Lung (tissue), 12 donors: ENCODE measurements around the gene COMMD2. TPM values are rescaled to one million over a fixed set of nuclear protein-coding genes. Genes with fewer than 3 reads are reported as not detected.

ENCODE experiments used
- ATAC-seq: fragments of 200-7000 bp; cut with Tn5 transposase; one replicate; pipeline ENCODE4 v1.9.1; 2020; ENCODE audit warnings: moderate number of reproducible peaks; ENCODE audit not compliant: insufficient read depth, low FRiP score
- DNase-seq, 3 donors: peaks; one replicate each; pipeline ENCODE4 v3.0.0-alpha.2; 2013 to 2017
- H3K27ac ChIP-seq, 2 donors: one replicate each; pipeline ENCODE4 v1.5.1; 2013; ENCODE audit warnings: mild to moderate bottlenecking in 2 of 2, moderate library complexity in 2 of 2, control low read depth in 1 of 2, inconsistent platforms in 1 of 2, low read depth in 1 of 2, low read length in 1 of 2
- H3K27me3 ChIP-seq, 3 donors: one replicate each; pipeline ENCODE4 v1.5.1; 2013; ENCODE audit warnings: low read length in 2 of 3; ENCODE audit not compliant: control insufficient read depth in 3 of 3, insufficient read depth in 3 of 3
- H3K36me3 ChIP-seq, 4 donors: one replicate each; pipeline ENCODE4 v1.5.1; 2013; ENCODE audit warnings: low read length in 4 of 4, mild to moderate bottlenecking in 1 of 4, moderate library complexity in 1 of 4; ENCODE audit not compliant: control insufficient read depth in 4 of 4, insufficient read depth in 4 of 4
- H3K4me1 ChIP-seq, 5 donors: one replicate each; pipeline ENCODE4 v1.5.1; 2013; ENCODE audit warnings: low read length in 5 of 5, mild to moderate bottlenecking in 2 of 5, moderate library complexity in 1 of 5; ENCODE audit not compliant: control insufficient read depth in 5 of 5, insufficient read depth in 5 of 5
- H3K4me3 ChIP-seq: one replicate; pipeline ENCODE4 v1.5.1; 2013; ENCODE audit warnings: mild to moderate bottlenecking, control low read depth, moderate library complexity
- H3K9ac ChIP-seq, 2 donors: one replicate each; pipeline ENCODE4 v1.5.1; 2013; ENCODE audit warnings: low read length in 2 of 2, control low read depth in 1 of 2; ENCODE audit not compliant: insufficient read depth in 1 of 2
- H3K9me3 ChIP-seq, 4 donors: one replicate each; pipeline ENCODE4 v1.5.1; 2013; ENCODE audit warnings: low read length in 3 of 4, mild to moderate bottlenecking in 1 of 4, moderate library complexity in 1 of 4; ENCODE audit not compliant: control insufficient read depth in 4 of 4, insufficient read depth in 3 of 4
- CTCF ChIP-seq: IDR thresholded peaks from 2 replicates; pipeline ENCODE4 v1.5.1; 2012; ENCODE audit warnings: mild to moderate bottlenecking; ENCODE audit errors: control extremely low read depth, extremely low read depth
- WGBS, 2 donors: extraction: QIAGEN DNeasy Blood & Tissue Kit; methylation state at CpG; one replicate each; pipeline ENCODE4 v1.1.7; 2013; 5-methylcytosine and 5-hydroxymethylcytosine counted together
- polyA plus RNA-seq, 2 donors: library from polyadenylated mRNA; stranded (reverse); fragments of 200-250 nt; gene quantifications; one replicate each; pipeline ENCODE4 v1.2.1, GENCODE V29; 2013
- total RNA-seq, 2 donors: library from RNA; depleted of rRNA in 1 of 2; stranded (reverse); fragments of >200 nt in 1 of 2; gene quantifications; one replicate each; pipeline ENCODE4 v1.2.1, GENCODE V29; 2014 to 2021
- donor health status: control.
- donor health status: control.
- donor health status: Bipolar disorder and iron deficiency.
- donor health status: healthy.
- donor health status: DM: yes; HTN: yes; CAD: no.

The COMMD2 gene
- total and polyA plus RNA-seq, 4 donors, result 10.1 to 72.4 (median 29.6) TPM

GRCh38 chr3:149713730-149714654 is 38.3 kb downstream of the COMMD2 start:
- Histone ChIP-seq H3K27ac (no peak overlapping the region), H3K27me3 (no peaks in the 10 kb centered on the region), H3K9me3 (no peaks in the 10 kb centered on the region), H3K4me3 (no peak overlapping the region), H3K4me1 (peaks cover 0 to 3% (median 0%) of the 10 kb centered on the region in 5 donors), H3K9ac (no peak overlapping the region), H3K36me3 (no peaks in the 10 kb centered on the region)
- TF ChIP-seq CTCF, result no peak
- ATAC-seq, result no peak
- WGBS, 2 donors, result 95 to 98% methylated on average over 37 to 38 of the region's 38 CpGs
- no peak for DNase-seq

DNA sequence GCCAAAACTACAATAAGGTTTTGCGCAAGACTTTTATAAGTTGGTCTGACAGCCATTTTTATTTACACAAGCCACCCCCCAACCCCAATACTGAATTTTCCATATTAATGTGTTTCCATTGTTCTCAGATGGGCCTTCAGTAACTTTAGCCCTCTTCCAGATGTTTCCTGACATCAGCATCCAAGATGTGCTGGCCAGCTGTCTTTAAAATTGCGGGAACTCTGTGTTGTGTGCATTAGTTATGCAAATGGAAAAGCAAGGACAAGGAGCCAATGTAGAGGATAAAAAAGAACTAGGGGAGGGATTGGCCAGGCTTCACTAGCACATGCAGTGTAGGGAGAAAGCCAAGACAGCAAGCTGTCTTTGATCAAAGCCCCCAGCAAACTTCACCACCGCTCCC is 45.4 kb downstream of the COMMD2 start:
- TF ChIP-seq CTCF, result no peak
- no peaks in the 10 kb centered on the region for H3K9me3 ChIP-seq
- 74 to 81% methylated on average over 3 of the region's 3 CpGs for WGBS, 2 donors
- H3K27me3 ChIP-seq, result no peaks in the 10 kb centered on the region
- H3K27ac ChIP-seq, result no peak overlapping the region
- H3K9ac ChIP-seq, result no peak overlapping the region
- H3K4me3 ChIP-seq, result no peak overlapping the region
- ATAC-seq (no peak), DNase-seq (peak; percentile 88 to 97 (median 97))
- peaks cover 0 to 29% (median 2%) of the 10 kb centered on the region in 5 donors for H3K4me1 ChIP-seq
- H3K36me3 ChIP-seq, result no peaks in the 10 kb centered on the region

DNA sequence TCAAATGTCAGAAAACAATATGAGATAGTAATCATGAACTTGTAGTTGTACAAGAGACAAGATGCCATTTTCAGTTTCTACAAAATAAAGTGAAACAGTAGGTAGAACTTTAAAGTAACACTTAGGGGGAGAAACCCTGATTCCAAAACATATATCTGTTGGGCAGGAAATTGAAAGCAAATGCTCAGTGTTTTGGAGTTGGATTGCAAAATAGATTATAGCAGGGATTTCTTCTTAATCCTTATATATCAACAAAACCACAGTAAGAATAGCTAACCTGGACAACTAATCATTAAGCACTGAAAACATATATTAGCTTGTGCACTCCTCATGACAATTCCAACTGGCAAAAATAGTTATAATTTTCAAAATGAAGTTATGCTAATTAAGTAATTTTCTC is 46.9 kb downstream of the COMMD2 start:
- peaks cover 0 to 29% (median 2%) of the 10 kb centered on the region in 5 donors for H3K4me1 ChIP-seq
- H3K27ac ChIP-seq, result no peak overlapping the region
- DNase-seq (no peak), ATAC-seq (no peak)
- TF ChIP-seq CTCF, result no peak
- H3K4me3 ChIP-seq, result no peak overlapping the region
- no peak overlapping the region for H3K9ac ChIP-seq
- H3K9me3 ChIP-seq, result no peaks in the 10 kb centered on the region
- no peaks in the 10 kb centered on the region for H3K36me3 ChIP-seq
- H3K27me3 ChIP-seq, result no peaks in the 10 kb centered on the region
